GM19099 (cell line): ENCODE data around the gene USP4.
A peak's percentile ranks its signal among the peaks of the same experiment; 100 is the strongest.

Source experiments
- POLR2A ChIP-seq: IDR thresholded peaks from 3 replicates; pipeline ENCODE4 v1.6.1; 2011; ENCODE audit warnings: low read depth; ENCODE audit not compliant: insufficient read length; ENCODE audit errors: extremely low read depth

The USP4 gene

DNA sequence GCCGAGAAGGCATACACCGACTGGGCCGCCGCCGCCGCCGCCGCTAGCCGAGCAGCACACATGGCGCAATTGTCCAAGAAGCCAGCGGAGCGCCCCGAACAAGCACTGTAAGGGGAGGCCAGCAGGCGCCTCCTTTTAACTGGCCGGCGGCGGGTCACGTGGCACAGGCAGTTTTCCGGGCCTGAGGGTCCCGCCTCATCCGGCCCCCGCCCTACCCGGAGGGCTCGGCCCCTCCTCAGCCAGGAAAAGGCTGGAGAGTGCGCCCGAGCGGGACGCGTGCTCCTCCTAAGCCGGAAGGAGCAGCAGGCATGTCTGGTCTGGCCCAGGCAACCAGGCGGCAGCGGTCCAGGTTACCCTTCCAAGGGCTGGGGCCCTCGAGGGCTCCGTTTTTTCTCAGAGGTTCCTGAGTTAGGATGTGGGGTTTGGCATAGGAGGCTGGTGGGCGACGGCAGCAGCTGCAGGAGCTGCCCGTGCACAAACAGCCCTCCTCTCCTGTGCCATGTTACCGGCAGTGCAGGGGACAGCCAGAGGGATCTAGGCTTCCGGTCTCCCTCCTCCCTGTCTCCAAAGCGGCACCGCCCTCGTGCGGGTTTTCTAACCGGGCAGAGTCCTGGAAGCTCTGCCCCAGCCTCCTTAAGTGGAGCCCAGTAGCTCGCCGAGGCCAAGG, 18.5 kb upstream of the USP4 start, which contains the start of gene GPX1:
GPX1 (minus strand) TSS at position 137 of the 667 bp plus-strand sequence; CDS start at position 62, 75 bp downstream.
- peak; percentile 94 for TF ChIP-seq POLR2A

DNA sequence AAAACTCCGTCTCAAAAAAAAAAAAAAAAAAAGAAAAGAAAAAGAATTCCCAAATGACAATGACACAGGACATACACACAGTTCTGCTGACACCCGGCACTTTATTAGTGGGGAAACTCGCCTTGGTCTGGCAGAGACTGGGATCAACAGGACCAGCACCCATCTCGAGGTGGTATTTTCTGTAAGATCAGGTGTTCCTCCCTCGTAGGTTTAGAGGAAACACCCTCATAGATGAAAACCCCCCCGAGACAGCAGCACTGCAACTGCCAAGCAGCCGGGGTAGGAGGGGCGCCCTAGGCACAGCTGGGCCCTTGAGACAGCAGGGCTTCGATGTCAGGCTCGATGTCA, 17.2 kb upstream of the USP4 start:
- TF ChIP-seq POLR2A, result peak; percentile 14

GRCh38 chr3:49352890-49353421, 13.1 kb upstream of the USP4 start:
- no peak for TF ChIP-seq POLR2A

GRCh38 chr3:49352281-49352680, 12.4 kb upstream of the USP4 start:
- TF ChIP-seq POLR2A, result no peak

DNA sequence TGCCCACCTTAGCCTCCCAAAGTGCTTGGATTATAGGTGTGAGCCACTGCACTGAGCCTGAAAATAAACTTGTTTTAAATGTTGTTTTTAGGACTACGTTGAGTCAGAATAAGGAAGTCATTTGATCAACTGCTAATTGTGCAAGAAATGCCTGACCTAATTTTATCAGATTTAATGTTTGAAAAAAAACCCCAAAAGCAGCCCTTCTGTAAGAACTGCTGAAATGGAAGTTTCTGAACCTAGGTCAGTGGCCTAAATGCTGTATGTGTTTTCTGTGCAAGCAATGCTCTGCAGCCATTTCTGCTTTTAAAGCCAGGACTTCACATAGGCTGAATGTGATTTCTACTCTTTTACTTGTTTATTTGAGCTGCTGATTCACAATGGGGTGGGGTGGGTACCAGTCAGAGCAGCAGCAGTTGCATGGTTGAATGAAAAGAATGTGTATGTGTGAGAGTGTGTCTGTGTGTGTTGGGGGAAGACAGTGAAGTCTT, 11.7 kb upstream of the USP4 start:
- TF ChIP-seq POLR2A, result no peak

DNA sequence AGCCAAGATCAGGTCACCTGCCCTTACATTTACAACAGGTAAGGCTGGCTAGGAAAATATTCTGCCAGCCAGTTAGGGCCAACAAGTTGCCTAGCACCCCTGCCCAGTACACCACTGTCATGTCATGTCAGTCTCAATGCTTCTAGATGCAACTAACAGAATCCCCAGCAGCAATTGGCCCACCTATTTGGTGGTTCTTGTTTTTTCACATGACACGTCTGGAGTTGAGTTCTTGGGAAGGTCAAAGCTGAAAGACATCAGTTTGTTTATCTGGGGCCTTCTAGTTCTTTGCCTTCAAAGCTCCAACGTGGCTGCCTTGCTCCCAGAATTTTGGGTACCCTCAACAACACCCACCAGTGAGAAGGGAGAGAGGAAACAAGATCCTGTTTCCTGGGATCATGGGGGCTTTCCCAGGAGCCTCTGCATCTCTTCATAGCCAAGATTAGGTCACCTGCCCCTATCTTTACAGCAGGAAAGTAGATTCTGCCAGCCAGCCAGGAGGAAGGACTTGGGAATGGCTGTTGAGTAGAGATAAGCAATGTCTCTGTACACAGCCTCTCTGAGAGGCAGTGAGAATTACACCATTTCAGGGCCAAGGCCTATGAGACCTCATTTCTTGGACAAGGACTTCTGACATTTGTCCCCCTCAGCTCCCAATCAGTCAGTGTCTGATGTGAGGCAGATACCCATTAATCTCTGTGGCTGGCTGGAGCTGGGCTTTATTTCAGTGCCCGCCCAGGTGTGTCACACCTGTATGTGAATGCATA, 9.7 kb upstream of the USP4 start:
- no peak for TF ChIP-seq POLR2A

GRCh38 chr3:49346797-49347251, 7.0 kb upstream of the USP4 start:
- no peak for TF ChIP-seq POLR2A

GRCh38 chr3:49343163-49343562, 3.3 kb upstream of the USP4 start:
- TF ChIP-seq POLR2A, result no peak

DNA sequence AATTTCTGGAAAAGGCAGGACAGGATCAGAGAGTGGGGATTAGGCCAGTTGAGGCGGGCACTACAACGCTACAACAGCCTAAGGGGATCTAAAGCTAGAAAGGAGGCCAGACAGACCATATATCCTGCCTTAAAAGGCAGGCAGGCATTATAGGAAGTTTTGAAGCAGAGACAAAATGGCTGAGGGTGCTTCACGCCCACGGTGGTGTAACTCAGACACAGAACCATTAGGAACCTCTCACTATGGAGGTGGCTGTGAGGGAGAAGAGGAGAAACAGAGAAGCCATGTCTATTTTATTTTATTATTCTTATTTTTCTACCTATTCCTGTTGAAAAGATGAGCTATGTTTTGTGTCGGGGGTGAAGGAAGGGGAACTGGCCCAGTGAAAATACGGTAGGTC, 2.1 kb upstream of the USP4 start:
- no peak for TF ChIP-seq POLR2A

GRCh38 chr3:49339581-49339940, 292 bp downstream of the USP4 start:
- TF ChIP-seq POLR2A, result no peak

DNA sequence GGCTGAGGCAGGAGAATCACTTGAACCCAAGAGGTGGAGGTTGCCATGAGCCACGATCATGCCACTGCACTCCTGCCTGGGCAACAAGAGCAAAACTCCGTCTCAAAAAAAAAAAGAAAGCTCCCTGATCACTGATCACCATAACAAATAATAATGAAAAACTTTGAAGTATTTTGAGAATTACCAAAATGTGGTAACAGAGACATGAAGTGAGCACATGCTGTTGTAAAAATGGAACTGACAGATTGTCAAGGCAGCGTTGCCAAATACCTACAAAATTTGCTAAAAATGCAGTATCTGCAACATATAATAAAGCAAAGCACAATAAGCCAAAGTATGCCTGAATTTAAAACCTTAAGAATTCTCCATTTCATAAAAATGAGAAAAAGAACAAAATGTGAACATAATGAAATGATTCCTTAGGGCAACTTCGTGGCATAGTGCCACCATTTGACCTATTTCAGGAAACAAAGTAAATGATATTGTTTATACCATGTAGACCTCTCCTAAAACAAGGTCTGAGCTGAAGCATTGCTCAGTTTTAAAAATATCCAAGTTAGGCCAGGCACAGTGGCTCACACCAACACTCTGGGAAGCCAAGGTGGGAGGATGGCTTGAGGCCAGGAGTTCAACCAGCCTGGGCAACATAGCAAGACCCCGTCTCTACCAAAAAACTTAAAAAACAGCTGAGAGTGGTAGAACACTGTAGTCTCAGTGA, 5.8 kb downstream of the USP4 start:
- no peak for TF ChIP-seq POLR2A

DNA sequence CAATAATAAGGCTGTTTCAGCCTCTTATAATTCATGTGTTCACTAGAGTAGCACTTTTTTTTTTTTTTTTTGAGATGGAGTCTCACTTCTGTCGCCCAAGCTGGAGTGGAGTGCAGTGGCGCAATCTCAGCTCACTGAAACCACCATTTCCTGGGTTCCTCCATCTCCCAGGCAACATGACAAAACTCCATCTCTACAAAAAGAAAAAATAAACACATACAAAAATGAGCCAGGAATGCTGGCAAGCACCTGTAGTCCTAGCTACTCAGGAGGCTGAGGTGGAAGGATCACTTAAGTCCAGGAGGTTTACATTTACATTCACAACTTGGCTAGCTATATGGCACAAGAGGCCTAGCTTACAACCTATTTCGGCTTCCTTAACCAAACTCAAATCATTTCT, 6.8 kb downstream of the USP4 start:
- no peak for TF ChIP-seq POLR2A

DNA sequence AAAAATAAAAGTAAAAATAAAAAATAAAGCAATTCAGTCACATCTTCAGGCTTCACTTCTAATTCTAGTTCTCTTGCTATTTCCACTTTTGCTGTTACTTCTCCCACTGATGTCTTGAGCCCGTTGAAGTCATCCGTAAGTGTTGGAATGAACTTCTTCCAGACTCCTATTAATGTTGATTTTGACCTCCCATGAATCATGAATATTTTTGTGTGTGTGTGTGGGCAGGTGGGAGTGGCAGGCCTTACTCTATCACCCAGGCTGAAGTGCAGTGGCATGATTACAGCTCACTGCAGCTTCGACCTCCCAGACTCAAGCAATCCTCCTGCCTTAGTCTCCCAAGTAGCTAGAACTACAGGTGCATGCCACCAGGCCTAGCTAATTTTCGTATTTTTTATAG, 10.7 kb downstream of the USP4 start:
- TF ChIP-seq POLR2A, result no peak

- no peak for TF ChIP-seq POLR2A
These were observed 12.4 kb downstream of the USP4 start for GRCh38 chr3:49327485-49327884.

DNA sequence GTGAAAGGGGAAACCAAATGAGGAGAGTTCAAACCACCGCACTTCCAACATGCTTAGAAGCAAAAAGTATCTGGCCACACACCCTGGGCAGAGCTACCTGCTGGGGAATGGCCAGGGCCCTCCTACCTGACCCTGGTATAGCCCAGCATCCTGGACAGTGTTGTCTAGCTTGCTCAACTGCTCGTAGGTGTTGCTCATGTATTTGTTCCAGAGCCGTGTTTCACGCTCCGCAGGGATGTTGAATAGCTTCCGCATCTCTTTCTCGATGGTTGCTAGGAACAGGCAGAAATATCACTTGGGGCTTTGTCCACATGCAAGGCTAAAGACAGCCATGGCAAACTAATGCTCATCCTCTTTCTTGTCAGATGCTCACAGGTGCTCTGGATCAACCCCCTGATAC, 15.1 kb downstream of the USP4 start:
- no peak for TF ChIP-seq POLR2A
